Kidney tubule cell (primary cell): ENCODE data around the gene PCYT2.

Source experiments
- DNase-seq: peaks from one replicate; pipeline ENCODE4 v3.0.0-alpha.2; 2018; ENCODE audit warnings: low spot score

The PCYT2 gene

GRCh38 chr17:81912441-81913309 lies 1.5 kb upstream of the PCYT2 start:
- DNase-seq, result no peak

GRCh38 chr17:81911969-81912368 lies 770 bp upstream of the PCYT2 start:
- no peak for DNase-seq

- no peak for DNase-seq
These were observed 341 bp downstream of the PCYT2 start for GRCh38 chr17:81910840-81911276.

- peak; percentile 55 for DNase-seq
These were observed 996 bp downstream of the PCYT2 start for GRCh38 chr17:81909966-81910839.

- no peak for DNase-seq
These were observed 2.0 kb downstream of the PCYT2 start for GRCh38 chr17:81909231-81909630.

- no peak for DNase-seq
These were observed 2.4 kb downstream of the PCYT2 start for GRCh38 chr17:81908793-81909192.

GRCh38 chr17:81907219-81908145 lies 3.7 kb downstream of the PCYT2 start:
- no peak for DNase-seq

- no peak for DNase-seq
These were observed 4.6 kb downstream of the PCYT2 start for GRCh38 chr17:81906476-81907218.

- no peak for DNase-seq
These were observed 5.2 kb downstream of the PCYT2 start for GRCh38 chr17:81905993-81906392.

- DNase-seq, result no peak
These were observed 5.7 kb downstream of the PCYT2 start for GRCh38 chr17:81905424-81905875.

- DNase-seq, result no peak
These were observed 6.4 kb downstream of the PCYT2 start for GRCh38 chr17:81904600-81905423.

- no peak for DNase-seq
These were observed 7.2 kb downstream of the PCYT2 start for GRCh38 chr17:81903896-81904599.

- DNase-seq, result no peak
These were observed 7.8 kb downstream of the PCYT2 start for GRCh38 chr17:81903415-81903831.

GRCh38 chr17:81902653-81903414 lies 8.4 kb downstream of the PCYT2 start:
- no peak for DNase-seq

- DNase-seq, result no peak
These were observed 9.1 kb downstream of the PCYT2 start, which contains the start of gene NPB for GRCh38 chr17:81902023-81902652. Gene NPB (plus strand): TSS chr17:81902238. CDS start chr17:81902278, 40 bp downstream.

GRCh38 chr17:81901167-81902022 lies 9.8 kb downstream of the PCYT2 start:
- no peak for DNase-seq

- no peak for DNase-seq
These were observed 10.9 kb downstream of the PCYT2 start for GRCh38 chr17:81900181-81900820.
